HepG2 (cell line): ENCODE data around the gene NUFIP2.

Source experiments
- CHD4 ChIP-seq: fragments of 200-600 bp; sonication (generic); IDR thresholded peaks from 2 replicates; pipeline ENCODE4 v1.7.0; 2017; ENCODE audit warnings: mild to moderate bottlenecking, low read length, borderline replicate concordance
- CTCF ChIP-seq: sonication (generic); formaldehyde crosslinking; IDR thresholded peaks from 2 replicates; pipeline ENCODE4 v1.5.0; 2020; ENCODE audit warnings: mild to moderate bottlenecking, missing genetic modification reagents, moderate library complexity
- ETV5 ChIP-seq: IDR thresholded peaks from 2 replicates; pipeline ENCODE4 v1.6.1; 2018; ENCODE audit warnings: missing biosample characterization, missing genetic modification reagents, inconsistent platforms, borderline replicate concordance
- IKZF1 ChIP-seq: fragments of 450-650 bp; IDR thresholded peaks from 2 replicates; pipeline ENCODE4 v1.7.1; 2016
- SETDB1 ChIP-seq: sonication (generic); formaldehyde crosslinking; IDR thresholded peaks from 2 replicates; pipeline ENCODE4 v1.5.1; 2020; ENCODE audit warnings: missing genetic modification reagents, mild to moderate bottlenecking, borderline replicate concordance
- ZNF660 ChIP-seq: sonication (generic); formaldehyde crosslinking; IDR thresholded peaks from 2 replicates; pipeline ENCODE4 v1.5.1; 2020; ENCODE audit warnings: mild to moderate bottlenecking, low read depth, missing genetic modification reagents, borderline replicate concordance

GRCh38 chr17:29246628-29247027 is 47.3 kb downstream of the NUFIP2 start, which contains the start of gene CRYBA1:
- TF ChIP-seq CTCF: no peak
- TF ChIP-seq IKZF1: no peak
- no peak for TF ChIP-seq SETDB1
- TF ChIP-seq CHD4: no peak
- no peak for TF ChIP-seq ETV5 (CRISPR knock-in tag)
- no peak for TF ChIP-seq ZNF660
